Stimulated activated CD8-positive, alpha-beta memory T cell treated with anti-CD3 and anti-CD28 coated beads, Interleukin-12 subunit alpha, Interleukin-12 subunit beta, amount 100 ng/mL, for 4 hours (primary cell): ENCODE data around the gene HCN4.

Source experiments
- DNase-seq: peaks from one replicate; pipeline ENCODE4 v3.0.0-alpha.2; 2020; ENCODE audit warnings: low read depth

Gene HCN4

GRCh38 chr15:73295630-73296286 lies 73.0 kb downstream of the HCN4 start:
- no peak for DNase-seq

- DNase-seq: no peak
Observed at GRCh38 chr15:73293773-73294172, 75.0 kb downstream of the HCN4 start.

GRCh38 chr15:73291441-73291840 lies 77.3 kb downstream of the HCN4 start:
- DNase-seq: no peak

GRCh38 chr15:73287019-73287418 lies 81.7 kb downstream of the HCN4 start:
- DNase-seq: no peak

- no peak for DNase-seq
Observed at GRCh38 chr15:73286311-73286710, 82.4 kb downstream of the HCN4 start.

GRCh38 chr15:73284090-73284716 lies 84.6 kb downstream of the HCN4 start:
- DNase-seq: no peak

GRCh38 chr15:73283366-73283962 lies 85.3 kb downstream of the HCN4 start:
- no peak for DNase-seq

- DNase-seq: no peak
Observed at GRCh38 chr15:73282567-73283365, 86.0 kb downstream of the HCN4 start.

GRCh38 chr15:73275862-73276261 lies 92.9 kb downstream of the HCN4 start:
- DNase-seq: no peak

GRCh38 chr15:73273181-73274002 lies 95.4 kb downstream of the HCN4 start:
- peak; percentile 0 for DNase-seq

- DNase-seq: no peak
Observed at GRCh38 chr15:73270366-73271097, 98.2 kb downstream of the HCN4 start.
